Measurements from ENCODE around the gene CLMN.

The CLMN gene
- total RNA-seq, result 0.31 to 0.47 reads per million in 2 donors

GRCh38 chr14:95319312-95320077 lies at the start of gene CLMN:
Gene CLMN (minus strand): TSS chr14:95319908. CDS start chr14:95319792, 116 bp downstream.
- peak in 4 of 5 experiments; percentile 6 to 52 (median 9) for DNase-seq

GRCh38 chr14:95365401-95365800 lies 45.7 kb upstream of the CLMN start:
- DNase-seq, result no peak

GRCh38 chr14:95364481-95365209 lies 44.9 kb upstream of the CLMN start:
- no peak for DNase-seq

GRCh38 chr14:95363468-95363954 lies 43.8 kb upstream of the CLMN start:
- no peak for DNase-seq

GRCh38 chr14:95362138-95362494 lies 42.4 kb upstream of the CLMN start:
- DNase-seq, result no peak

- peak in 2 of 5 experiments; percentile 6 to 36 for DNase-seq
These were observed 41.8 kb upstream of the CLMN start for GRCh38 chr14:95361373-95362137.

- DNase-seq, result no peak
These were observed 41.1 kb upstream of the CLMN start for GRCh38 chr14:95360828-95361227.

GRCh38 chr14:95359994-95360826 lies 40.5 kb upstream of the CLMN start:
- DNase-seq, result no peak

GRCh38 chr14:95356245-95356869 lies 36.6 kb upstream of the CLMN start:
- no peak for DNase-seq

- no peak for DNase-seq
These were observed 35.7 kb upstream of the CLMN start for GRCh38 chr14:95355422-95355821.

- no peak for DNase-seq
These were observed 35.1 kb upstream of the CLMN start for GRCh38 chr14:95354834-95355233.

GRCh38 chr14:95353664-95354063 lies 34.0 kb upstream of the CLMN start:
- DNase-seq, result no peak

GRCh38 chr14:95353007-95353406 lies 33.3 kb upstream of the CLMN start:
- DNase-seq, result no peak

GRCh38 chr14:95352481-95352880 lies 32.8 kb upstream of the CLMN start:
- DNase-seq, result no peak

- no peak for DNase-seq
These were observed 29.5 kb upstream of the CLMN start for GRCh38 chr14:95349241-95349640.

- DNase-seq, result no peak
These were observed 28.8 kb upstream of the CLMN start for GRCh38 chr14:95348395-95349080.

- DNase-seq, result no peak
These were observed 27.1 kb upstream of the CLMN start for GRCh38 chr14:95346820-95347219.

- no peak for DNase-seq
These were observed 26.6 kb upstream of the CLMN start for GRCh38 chr14:95346266-95346665.

GRCh38 chr14:95345032-95345431 lies 25.3 kb upstream of the CLMN start:
- DNase-seq, result no peak

GRCh38 chr14:95344536-95344935 lies 24.8 kb upstream of the CLMN start:
- DNase-seq, result no peak

- no peak for DNase-seq
These were observed 21.9 kb upstream of the CLMN start for GRCh38 chr14:95341564-95341963.
